GM06990 (cell line): ENCODE data around the gene ENTPD2.

Experiments used
- DNase-seq: peaks from one replicate; pipeline ENCODE4 v3.0.0-alpha.2; 2011; ENCODE audit not compliant: insufficient read length; ENCODE audit errors: extremely low read depth
- H3K27me3 ChIP-seq: replicated peaks from 2 replicates; pipeline ENCODE4 v1.6.0; 2011; ENCODE audit warnings: low read length; ENCODE audit not compliant: control insufficient read depth, insufficient read depth
- H3K36me3 ChIP-seq: 2 replicates; pipeline ENCODE4 v1.5.1; 2011; ENCODE audit warnings: low read length; ENCODE audit not compliant: control insufficient read depth, insufficient read depth
- H3K4me3 ChIP-seq: replicated peaks from 2 replicates; pipeline ENCODE4 v1.5.1; 2011; ENCODE audit warnings: low read depth, mild to moderate bottlenecking, control low read depth, low read length
- CTCF ChIP-seq: IDR thresholded peaks from 2 replicates; pipeline ENCODE4 v1.5.1; 2011; ENCODE audit warnings: low read length, control low read depth, mild to moderate bottlenecking, inconsistent platforms; ENCODE audit not compliant: insufficient read depth, poor library complexity, severe bottlenecking

ENTPD2 gene

GRCh38 chr9:137095664-137096517 is 42.0 kb upstream of the ENTPD2 start:
- H3K4me3 ChIP-seq = peak overlapping the region; percentile 40
- H3K27me3 ChIP-seq = no peaks in the 10 kb centered on the region
- H3K36me3 ChIP-seq = peaks cover 19% of the 10 kb centered on the region
- peak; percentile 93 for TF ChIP-seq CTCF
- DNase-seq = peak; percentile 81

GRCh38 chr9:137089232-137089947 is 35.5 kb upstream of the ENTPD2 start:
- no peaks in the 10 kb centered on the region for H3K27me3 ChIP-seq

GRCh38 chr9:137088121-137088520 is 34.3 kb upstream of the ENTPD2 start:
- H3K27me3 ChIP-seq = no peaks in the 10 kb centered on the region
- no peak for TF ChIP-seq CTCF
- DNase-seq = no peak
- peaks cover 7% of the 10 kb centered on the region for H3K36me3 ChIP-seq
- H3K4me3 ChIP-seq = no peak overlapping the region

More at GRCh38 chr9:137089232-137089947, 35.5 kb upstream of the ENTPD2 start:
- Histone ChIP-seq H3K36me3 (peaks cover 7% of the 10 kb centered on the region), H3K4me3 (no peak overlapping the region)
- no peak for TF ChIP-seq CTCF
- no peak for DNase-seq

- no peaks in the 10 kb centered on the region for H3K27me3 ChIP-seq
- DNase-seq = no peak
- H3K36me3 ChIP-seq = peaks cover 5% of the 10 kb centered on the region
- TF ChIP-seq CTCF = no peak
- H3K4me3 ChIP-seq = peak overlapping the region; percentile 81
Measured at GRCh38 chr9:137087409-137087925, 33.6 kb upstream of the ENTPD2 start.

- peak; percentile 100 for DNase-seq
- Histone ChIP-seq H3K4me3 (peak within 1 kb of the TSS; percentile 81), H3K36me3 (peaks cover 8% of the 10 kb centered on the region), H3K27me3 (no peaks in the 10 kb centered on the region)
- peak; percentile 9 for TF ChIP-seq CTCF
Measured at GRCh38 chr9:137086531-137087408, 32.9 kb upstream of the ENTPD2 start, which contains the start of gene MAN1B1. Gene MAN1B1 (plus strand): TSS chr9:137086985. CDS start chr9:137087000, 15 bp downstream.
